DOHH2 (cell line): ENCODE results near the gene IDUA.
"Not testable (repeated sequence)": the region's sequence is repeated elsewhere in the genome, so short reads cannot be mapped to it uniquely, and the experiment has no call there.

Experiments used
- EZH2phosphoT487 ChIP-seq: fragments of 200-600 bp; sonication (generic); IDR thresholded peaks from 2 replicates; pipeline ENCODE4 v1.6.1; 2017; ENCODE audit warnings: borderline replicate concordance, mild to moderate bottlenecking, antibody characterized with exemption, low read length, moderate library complexity, mixed read lengths
- TF ChIP-seq, protein P1 (sequence below): fragments of 200-600 bp; sonication (generic); IDR thresholded peaks from one replicate; pipeline ENCODE4 v1.5.1; 2014; ENCODE audit warnings: antibody characterized with exemption, mild to moderate bottlenecking, low read depth, low read length; ENCODE audit not compliant: poor library complexity, severe bottlenecking

GRCh38 chr4:1046581-1047011, 59.8 kb downstream of the IDUA start:
- TF ChIP-seq, protein P1, sequence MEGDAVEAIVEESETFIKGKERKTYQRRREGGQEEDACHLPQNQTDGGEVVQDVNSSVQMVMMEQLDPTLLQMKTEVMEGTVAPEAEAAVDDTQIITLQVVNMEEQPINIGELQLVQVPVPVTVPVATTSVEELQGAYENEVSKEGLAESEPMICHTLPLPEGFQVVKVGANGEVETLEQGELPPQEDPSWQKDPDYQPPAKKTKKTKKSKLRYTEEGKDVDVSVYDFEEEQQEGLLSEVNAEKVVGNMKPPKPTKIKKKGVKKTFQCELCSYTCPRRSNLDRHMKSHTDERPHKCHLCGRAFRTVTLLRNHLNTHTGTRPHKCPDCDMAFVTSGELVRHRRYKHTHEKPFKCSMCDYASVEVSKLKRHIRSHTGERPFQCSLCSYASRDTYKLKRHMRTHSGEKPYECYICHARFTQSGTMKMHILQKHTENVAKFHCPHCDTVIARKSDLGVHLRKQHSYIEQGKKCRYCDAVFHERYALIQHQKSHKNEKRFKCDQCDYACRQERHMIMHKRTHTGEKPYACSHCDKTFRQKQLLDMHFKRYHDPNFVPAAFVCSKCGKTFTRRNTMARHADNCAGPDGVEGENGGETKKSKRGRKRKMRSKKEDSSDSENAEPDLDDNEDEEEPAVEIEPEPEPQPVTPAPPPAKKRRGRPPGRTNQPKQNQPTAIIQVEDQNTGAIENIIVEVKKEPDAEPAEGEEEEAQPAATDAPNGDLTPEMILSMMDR: not testable (repeated sequence)
- not testable (repeated sequence) for TF ChIP-seq EZH2phosphoT487
